HAP-1 (cell line): Measurements from ENCODE around the gene AGO3.

Experiments used
- DNase-seq, 2 experiments: peaks; one replicate each; pipeline ENCODE4 v3.0.0-alpha.2; 2016 to 2020; ENCODE audit warnings: low spot score in 2 of 2
- H3K27me3 ChIP-seq: fragments of 250-450 bp; sonication (Bioruptor Pico); 2 replicates; pipeline ENCODE4 v1.5.1; 2020; ENCODE audit warnings: low read depth, mild to moderate bottlenecking, moderate library complexity
- H3K36me3 ChIP-seq: fragments of 250-450 bp; sonication (Bioruptor Pico); replicated peaks from 2 replicates; pipeline ENCODE4 v1.5.1; 2020; ENCODE audit warnings: mild to moderate bottlenecking
- H3K4me1 ChIP-seq: fragments of 250-450 bp; sonication (Bioruptor Pico); 2 replicates; pipeline ENCODE4 v1.5.1; 2020; ENCODE audit warnings: mild to moderate bottlenecking
- H3K4me3 ChIP-seq: fragments of 250-450 bp; sonication (Bioruptor Pico); 2 replicates; pipeline ENCODE4 v1.5.1; 2020; ENCODE audit warnings: mild to moderate bottlenecking, moderate library complexity
- H3K9me3 ChIP-seq: fragments of 250-450 bp; sonication (Bioruptor Pico); 2 replicates; pipeline ENCODE4 v1.5.1; 2020; ENCODE audit warnings: mild to moderate bottlenecking, moderate library complexity
- in situ Hi-C: fragments of 300-500 bp; cut with MboI; formaldehyde crosslinking; loops from 3 replicates; pipeline ENCODE4 v1.14.3; 2020; ENCODE audit warnings: low sequenced_read_pairs, inconsistent platforms, mixed read lengths

The AGO3 gene

DNA sequence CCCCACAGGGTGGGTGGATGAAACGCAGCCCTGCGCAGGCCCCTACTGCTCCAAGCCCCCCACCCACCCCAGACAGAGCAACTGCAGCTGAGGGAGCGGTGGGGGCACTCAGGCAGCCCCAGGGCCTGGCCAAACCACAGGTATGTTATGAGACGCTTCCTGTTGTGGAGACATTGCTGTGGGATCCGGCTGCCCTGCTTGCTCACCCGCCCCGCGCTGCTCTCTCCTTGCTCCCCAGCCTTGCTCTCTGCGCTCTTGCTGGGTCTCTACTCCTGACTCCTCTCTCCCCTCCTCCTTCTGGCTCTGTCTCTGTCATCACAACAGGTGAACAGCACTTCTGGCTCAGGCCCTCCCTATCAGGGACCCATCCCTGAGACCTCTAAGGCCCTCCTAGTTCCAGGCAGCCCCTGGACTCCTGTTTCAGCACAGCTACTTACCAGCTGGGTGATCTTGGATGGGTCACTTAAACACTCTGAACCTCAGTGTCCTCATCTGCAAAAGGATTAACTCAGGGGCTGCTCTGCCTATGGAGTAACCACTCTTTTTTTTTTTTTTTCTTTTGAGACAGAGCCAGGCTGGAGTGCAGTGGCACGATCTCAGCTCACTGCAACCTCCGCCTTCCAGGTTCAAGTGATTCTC, 178.3 kb downstream of the AGO3 start:
- Histone ChIP-seq H3K36me3 (no peaks in the 10 kb centered on the region), H3K9me3 (no peaks in the 10 kb centered on the region), H3K4me1 (no peaks in the 10 kb centered on the region), H3K27me3 (no peaks in the 10 kb centered on the region), H3K4me3 (no peak overlapping the region)
- no peak for DNase-seq
- in situ Hi-C loops, result loop anchor here (5.0 kb wide), 2 partner anchors 178 to 313 kb away; no protein-coding TSS in a partner anchor

DNA sequence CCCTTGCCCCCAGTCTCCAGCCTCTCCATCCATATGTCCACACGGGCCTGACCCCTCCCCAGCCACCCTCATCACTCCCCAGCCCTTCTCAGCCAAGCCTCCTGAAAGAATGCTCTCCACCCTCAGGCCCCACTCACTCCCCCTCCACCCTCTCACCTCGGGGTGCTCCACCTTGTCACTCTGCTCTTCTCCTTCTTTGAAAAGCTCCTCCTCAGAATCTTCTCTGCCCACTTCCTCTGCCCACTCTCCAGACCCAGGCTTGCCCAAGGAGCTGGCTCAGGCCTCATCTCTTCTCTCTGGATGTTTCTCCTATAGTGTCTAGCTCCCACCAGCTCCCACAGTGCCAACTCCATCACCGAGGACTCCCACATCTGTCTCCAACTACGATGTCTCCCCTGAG, 180.2 kb downstream of the AGO3 start:
- no peaks in the 10 kb centered on the region for H3K9me3 ChIP-seq
- no peaks in the 10 kb centered on the region for H3K36me3 ChIP-seq
- in situ Hi-C loops, result no loop called here
- H3K27me3 ChIP-seq, result no peaks in the 10 kb centered on the region
- H3K4me3 ChIP-seq, result no peak overlapping the region
- no peaks in the 10 kb centered on the region for H3K4me1 ChIP-seq
- no peak for DNase-seq

DNA sequence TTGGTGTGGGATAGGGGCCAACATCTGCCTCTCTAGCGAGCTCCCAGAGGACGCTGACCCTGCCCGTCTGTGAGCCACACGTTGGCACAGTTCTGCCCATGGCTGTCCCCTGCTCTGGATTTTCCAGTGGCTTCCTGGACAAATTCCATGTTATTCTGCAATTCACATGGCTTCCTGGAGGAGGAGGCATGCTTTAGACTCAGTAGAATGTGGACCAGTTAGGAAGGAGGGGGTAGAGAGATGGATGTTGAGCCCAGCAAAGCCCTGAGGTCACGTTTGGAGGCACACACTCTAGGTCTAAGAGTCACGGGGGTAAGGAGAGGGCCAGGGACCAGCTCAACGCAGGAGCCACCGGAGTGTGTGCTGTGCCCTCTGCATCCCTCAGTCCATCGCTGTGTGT, 181.9 kb downstream of the AGO3 start:
- Histone ChIP-seq H3K4me3 (no peak overlapping the region), H3K27me3 (no peaks in the 10 kb centered on the region), H3K36me3 (no peaks in the 10 kb centered on the region), H3K9me3 (no peaks in the 10 kb centered on the region), H3K4me1 (no peaks in the 10 kb centered on the region)
- in situ Hi-C loops, result no loop called here
- DNase-seq, result no peak

GRCh38 chr1:36114371-36114770, 183.5 kb downstream of the AGO3 start:
- H3K27me3 ChIP-seq, result no peaks in the 10 kb centered on the region
- H3K9me3 ChIP-seq, result no peaks in the 10 kb centered on the region
- no peak for DNase-seq
- in situ Hi-C loops, result no loop called here
- H3K36me3 ChIP-seq, result no peaks in the 10 kb centered on the region
- no peaks in the 10 kb centered on the region for H3K4me1 ChIP-seq
- no peak overlapping the region for H3K4me3 ChIP-seq

- no peaks in the 10 kb centered on the region for H3K4me1 ChIP-seq
- no peak for DNase-seq
- H3K27me3 ChIP-seq, result no peaks in the 10 kb centered on the region
- no peaks in the 10 kb centered on the region for H3K9me3 ChIP-seq
- H3K36me3 ChIP-seq, result no peaks in the 10 kb centered on the region
- H3K4me3 ChIP-seq, result no peak overlapping the region
- in situ Hi-C loops, result no loop called here
Observed at GRCh38 chr1:36115200-36115669, 184.3 kb downstream of the AGO3 start.

GRCh38 chr1:36115931-36116330, 185.0 kb downstream of the AGO3 start:
- Histone ChIP-seq H3K36me3 (no peaks in the 10 kb centered on the region), H3K4me1 (no peaks in the 10 kb centered on the region), H3K4me3 (no peak overlapping the region), H3K9me3 (no peaks in the 10 kb centered on the region), H3K27me3 (no peaks in the 10 kb centered on the region)
- DNase-seq, result no peak
- in situ Hi-C loops, result no loop called here

DNA sequence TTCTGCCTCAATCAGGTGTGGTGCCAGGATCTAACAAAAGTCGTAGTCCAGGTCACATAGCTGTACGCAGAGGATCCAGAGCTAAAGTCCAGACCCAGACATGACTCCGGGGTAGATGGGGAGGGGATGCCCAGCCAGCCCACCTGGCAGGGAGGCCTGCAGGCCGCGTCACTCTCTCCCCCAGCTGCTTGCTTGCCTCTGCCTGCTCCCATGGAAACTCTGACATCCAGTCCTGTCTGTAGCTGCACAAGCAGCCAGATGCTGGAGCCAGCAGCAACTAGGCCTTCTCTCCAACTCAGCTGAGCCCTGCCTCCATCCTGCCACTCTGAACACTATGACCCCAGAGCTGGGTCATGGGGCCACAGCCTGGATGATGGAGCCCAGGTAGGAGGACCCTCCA, 186.0 kb downstream of the AGO3 start:
- H3K27me3 ChIP-seq, result no peaks in the 10 kb centered on the region
- DNase-seq, result no peak
- H3K4me1 ChIP-seq, result no peaks in the 10 kb centered on the region
- no peak overlapping the region for H3K4me3 ChIP-seq
- in situ Hi-C loops, result no loop called here
- no peaks in the 10 kb centered on the region for H3K36me3 ChIP-seq
- no peaks in the 10 kb centered on the region for H3K9me3 ChIP-seq

- in situ Hi-C loops, result no loop called here
- no peaks in the 10 kb centered on the region for H3K36me3 ChIP-seq
Observed at GRCh38 chr1:36118447-36119204, 187.7 kb downstream of the AGO3 start.

GRCh38 chr1:36119456-36119855, 188.6 kb downstream of the AGO3 start:
- Histone ChIP-seq H3K36me3 (no peaks in the 10 kb centered on the region), H3K9me3 (no peaks in the 10 kb centered on the region), H3K4me1 (no peaks in the 10 kb centered on the region), H3K4me3 (no peak overlapping the region), H3K27me3 (no peaks in the 10 kb centered on the region)
- DNase-seq, result no peak
- in situ Hi-C loops, result no loop called here

More at GRCh38 chr1:36118447-36119204, 187.7 kb downstream of the AGO3 start:
- Histone ChIP-seq H3K4me3 (no peak overlapping the region), H3K27me3 (no peaks in the 10 kb centered on the region), H3K4me1 (no peaks in the 10 kb centered on the region), H3K9me3 (no peaks in the 10 kb centered on the region)
- no peak for DNase-seq
